ENCODE data around the gene TMC1. TPM values are rescaled to one million over a fixed set of nuclear protein-coding genes. Genes with fewer than 3 reads are reported as not detected.

TMC1 gene
- polyA plus RNA-seq, 2 of the 4 experiments (the other 2 are of a cell fraction), result 0.12 to 0.17 TPM

DNA sequence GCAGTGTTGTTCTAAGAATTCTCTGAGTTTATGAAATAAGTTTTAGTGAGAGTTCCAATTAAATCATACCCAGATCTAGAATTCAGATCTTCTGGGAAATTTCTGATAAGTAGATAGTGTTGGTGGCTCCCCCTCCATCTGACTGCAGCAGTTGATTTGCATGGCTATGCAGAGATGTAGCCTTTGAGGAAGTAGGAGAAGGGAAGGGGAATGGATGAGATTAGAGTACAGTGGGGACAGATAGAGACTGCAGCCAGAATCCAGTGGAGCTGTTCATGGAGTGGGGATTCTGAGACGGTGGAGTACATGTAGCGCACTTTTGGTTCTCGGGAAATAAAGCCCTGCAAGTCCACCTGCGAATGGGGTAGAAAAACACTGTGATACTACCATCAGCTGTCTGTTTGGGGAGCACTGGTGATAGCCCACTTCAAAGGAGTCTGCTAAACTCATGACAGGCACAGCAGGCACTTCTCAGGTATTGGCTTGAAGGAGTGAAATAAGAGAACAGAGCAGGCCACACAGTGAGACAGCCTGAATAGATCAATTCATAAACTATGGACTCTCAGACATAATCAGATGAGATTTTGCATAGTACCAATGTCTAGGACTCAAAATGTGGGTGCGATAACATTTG lies 334.6 kb downstream of the TMC1 start:
- TF ChIP-seq PHF8 (IDR thresholded peaks at IDR 0.05; ENCODE audit: borderline replicate concordance, low read depth) (no peak), POLR2AphosphoS2 (conservative IDR thresholded peaks at IDR 0.05; ENCODE audit: low read length) (0 out of 2 replicates have a peak, but pooled peaks have one; percentile 64), HOXB5 (CRISPR knock-in tag; IDR thresholded peaks at IDR 0.05) (no peak), JUNB (IDR thresholded peaks at IDR 0.05) (no peak), MYC (IDR thresholded peaks at IDR 0.05; ENCODE audit: borderline replicate concordance, low read length) (no peak), TFCP2L1 (CRISPR knock-in tag; IDR thresholded peaks at IDR 0.05) (no peak)
- TF ChIP-seq, protein P1, sequence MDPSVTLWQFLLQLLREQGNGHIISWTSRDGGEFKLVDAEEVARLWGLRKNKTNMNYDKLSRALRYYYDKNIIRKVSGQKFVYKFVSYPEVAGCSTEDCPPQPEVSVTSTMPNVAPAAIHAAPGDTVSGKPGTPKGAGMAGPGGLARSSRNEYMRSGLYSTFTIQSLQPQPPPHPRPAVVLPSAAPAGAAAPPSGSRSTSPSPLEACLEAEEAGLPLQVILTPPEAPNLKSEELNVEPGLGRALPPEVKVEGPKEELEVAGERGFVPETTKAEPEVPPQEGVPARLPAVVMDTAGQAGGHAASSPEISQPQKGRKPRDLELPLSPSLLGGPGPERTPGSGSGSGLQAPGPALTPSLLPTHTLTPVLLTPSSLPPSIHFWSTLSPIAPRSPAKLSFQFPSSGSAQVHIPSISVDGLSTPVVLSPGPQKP (IDR thresholded peaks at IDR 0.05; ENCODE audit: low read depth, low read length), result no peak
- TF ChIP-seq, protein P2, sequence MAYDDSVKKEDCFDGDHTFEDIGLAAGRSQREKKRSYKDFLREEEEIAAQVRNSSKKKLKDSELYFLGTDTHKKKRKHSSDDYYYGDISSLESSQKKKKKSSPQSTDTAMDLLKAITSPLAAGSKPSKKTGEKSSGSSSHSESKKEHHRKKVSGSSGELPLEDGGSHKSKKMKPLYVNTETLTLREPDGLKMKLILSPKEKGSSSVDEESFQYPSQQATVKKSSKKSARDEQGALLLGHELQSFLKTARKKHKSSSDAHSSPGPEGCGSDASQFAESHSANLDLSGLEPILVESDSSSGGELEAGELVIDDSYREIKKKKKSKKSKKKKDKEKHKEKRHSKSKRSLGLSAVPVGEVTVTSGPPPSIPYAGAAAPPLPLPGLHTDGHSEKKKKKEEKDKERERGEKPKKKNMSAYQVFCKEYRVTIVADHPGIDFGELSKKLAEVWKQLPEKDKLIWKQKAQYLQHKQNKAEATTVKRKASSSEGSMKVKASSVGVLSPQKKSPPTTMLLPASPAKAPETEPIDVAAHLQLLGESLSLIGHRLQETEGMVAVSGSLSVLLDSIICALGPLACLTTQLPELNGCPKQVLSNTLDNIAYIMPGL (CRISPR knock-in tag; IDR thresholded peaks at IDR 0.05; ENCODE audit: borderline replicate concordance), result no peak
- ChIA-PET CTCF (interaction anchor here (0.7 to 5.9 kb wide), 25 partner anchors 11 to 825 kb away, joined by 3 to 54 read pairs (median 7); no protein-coding TSS in a partner anchor), POLR2A (no interaction called here)
- DNase-seq (ENCODE audit: low read depth in 1 of 2, low spot score in 1 of 2), result no peak
- no peak for FAIRE-seq
- Histone ChIP-seq H3K27ac (peak overlapping the region; percentile 92 to 93), H3K4me3 (no peak overlapping the region), H3K4me2 (no peak overlapping the region), H3K9me3 (no peaks in the 10 kb centered on the region), H3K4me1 (peaks cover 43% of the 10 kb centered on the region)
- WGBS (ENCODE audit: missing lambda C conversion rate), result 91% methylated on average over 5 of the region's 5 CpGs
- peak in 1 of 2 experiments; percentile 5; a peak in 1 of 6 replicates for ATAC-seq

DNA sequence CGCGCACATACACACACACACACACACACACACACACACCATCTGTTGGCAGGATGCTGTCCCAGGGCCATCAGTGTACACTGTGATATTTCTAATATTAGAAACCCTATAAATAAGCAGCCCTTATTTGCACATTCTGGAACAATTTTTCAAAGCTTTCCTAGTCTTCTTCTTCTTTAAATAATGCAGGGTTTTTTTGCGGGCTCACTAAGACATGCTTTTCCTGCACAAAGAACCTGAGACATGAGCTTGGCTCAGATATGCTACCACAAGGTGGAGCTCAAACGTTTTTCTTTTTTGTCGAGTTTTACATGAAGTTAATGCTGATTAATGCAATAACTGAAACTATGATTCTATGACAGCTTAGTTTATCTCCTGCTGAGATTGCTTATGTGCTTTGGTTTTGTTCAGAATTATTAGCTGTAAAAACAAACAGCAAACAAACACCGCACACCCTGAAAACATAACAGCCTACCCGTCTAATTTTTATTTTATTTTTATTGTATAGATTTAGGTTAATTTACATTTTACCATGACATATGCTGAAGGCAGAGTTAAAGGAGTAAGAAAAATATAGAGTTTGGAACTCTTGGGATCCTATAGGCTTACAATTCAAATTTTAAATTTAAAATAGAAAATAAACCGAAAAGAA lies 335.7 kb downstream of the TMC1 start:
- no peaks in the 10 kb centered on the region for H3K9me3 ChIP-seq
- no peak overlapping the region for H3K4me3 ChIP-seq
- CTCF ChIA-PET, result interaction anchor here (0.6 to 5.9 kb wide), 48 partner anchors 9 to 826 kb away, joined by 3 to 54 read pairs (median 5); no protein-coding TSS in a partner anchor
- FAIRE-seq (peak; percentile 97), DNase-seq (ENCODE audit: low read depth in 1 of 2, low spot score in 1 of 2) (peak; percentile 66 to 92), ATAC-seq (peak; percentile 75)
- H3K4me2 ChIP-seq, result peak overlapping the region; percentile 26
- peaks cover 43% of the 10 kb centered on the region for H3K4me1 ChIP-seq
- peak overlapping the region; percentile 92 to 93 for H3K27ac ChIP-seq
- WGBS (ENCODE audit: missing lambda C conversion rate), result 21% methylated on average over 8 of the region's 8 CpGs
- POLR2A ChIA-PET, result interaction anchor here (0.5 to 1.9 kb wide), 5 partner anchors 61 to 342 kb away, joined by 3 to 8 read pairs (median 3); no protein-coding TSS in a partner anchor
- TF ChIP-seq RCOR1 (IDR thresholded peaks at IDR 0.05; ENCODE audit: low read depth, low read length) (no peak), CHD4 (IDR thresholded peaks at IDR 0.05; ENCODE audit: borderline replicate concordance) (no peak), USF2 (IDR thresholded peaks at IDR 0.05) (no peak), BHLHE40 (IDR thresholded peaks at IDR 0.05; ENCODE audit: low read depth, low read length) (no peak), ATOH8 (CRISPR knock-in tag; IDR thresholded peaks at IDR 0.05; ENCODE audit: low read depth) (no peak), MAZ (IDR thresholded peaks at IDR 0.05; ENCODE audit: borderline replicate concordance, low read depth, low read length) (no peak), ESRRA (IDR thresholded peaks at IDR 0.05; ENCODE audit: borderline replicate concordance, low read length) (no peak), TP53 (CRISPR knock-in tag; IDR thresholded peaks at IDR 0.05) (no peak), RAD21 (conservative IDR thresholded peaks at IDR 0.05 in 1 of 2, IDR thresholded peaks at IDR 0.05 in 1 of 2) (peak; percentile 80 to 82), GATA3 (IDR thresholded peaks at IDR 0.05; ENCODE audit: borderline replicate concordance) (no peak), ZSCAN20 (CRISPR knock-in tag; IDR thresholded peaks at IDR 0.05) (no peak), CHD2 (IDR thresholded peaks at IDR 0.05; ENCODE audit: low read length, partially characterized antibody) (no peak), RNF2 (IDR thresholded peaks at IDR 0.05; ENCODE audit: borderline replicate concordance, low read depth) (no peak), SMC3 (IDR thresholded peaks at IDR 0.05) (peak; percentile 87), CEBPB (IDR thresholded peaks at IDR 0.05) (0 out of 4 replicates have a peak, but pooled peaks of 1 of the 2 experiments have one; percentile 29)
- TF ChIP-seq, protein P3, sequence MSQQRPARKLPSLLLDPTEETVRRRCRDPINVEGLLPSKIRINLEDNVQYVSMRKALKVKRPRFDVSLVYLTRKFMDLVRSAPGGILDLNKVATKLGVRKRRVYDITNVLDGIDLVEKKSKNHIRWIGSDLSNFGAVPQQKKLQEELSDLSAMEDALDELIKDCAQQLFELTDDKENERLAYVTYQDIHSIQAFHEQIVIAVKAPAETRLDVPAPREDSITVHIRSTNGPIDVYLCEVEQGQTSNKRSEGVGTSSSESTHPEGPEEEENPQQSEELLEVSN (IDR thresholded peaks at IDR 0.05; ENCODE audit: borderline replicate concordance, low read depth), result no peak
- TF ChIP-seq, protein P4, sequence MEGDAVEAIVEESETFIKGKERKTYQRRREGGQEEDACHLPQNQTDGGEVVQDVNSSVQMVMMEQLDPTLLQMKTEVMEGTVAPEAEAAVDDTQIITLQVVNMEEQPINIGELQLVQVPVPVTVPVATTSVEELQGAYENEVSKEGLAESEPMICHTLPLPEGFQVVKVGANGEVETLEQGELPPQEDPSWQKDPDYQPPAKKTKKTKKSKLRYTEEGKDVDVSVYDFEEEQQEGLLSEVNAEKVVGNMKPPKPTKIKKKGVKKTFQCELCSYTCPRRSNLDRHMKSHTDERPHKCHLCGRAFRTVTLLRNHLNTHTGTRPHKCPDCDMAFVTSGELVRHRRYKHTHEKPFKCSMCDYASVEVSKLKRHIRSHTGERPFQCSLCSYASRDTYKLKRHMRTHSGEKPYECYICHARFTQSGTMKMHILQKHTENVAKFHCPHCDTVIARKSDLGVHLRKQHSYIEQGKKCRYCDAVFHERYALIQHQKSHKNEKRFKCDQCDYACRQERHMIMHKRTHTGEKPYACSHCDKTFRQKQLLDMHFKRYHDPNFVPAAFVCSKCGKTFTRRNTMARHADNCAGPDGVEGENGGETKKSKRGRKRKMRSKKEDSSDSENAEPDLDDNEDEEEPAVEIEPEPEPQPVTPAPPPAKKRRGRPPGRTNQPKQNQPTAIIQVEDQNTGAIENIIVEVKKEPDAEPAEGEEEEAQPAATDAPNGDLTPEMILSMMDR (IDR thresholded peaks at IDR 0.05), result peak; percentile 82
- TF ChIP-seq, protein P5, sequence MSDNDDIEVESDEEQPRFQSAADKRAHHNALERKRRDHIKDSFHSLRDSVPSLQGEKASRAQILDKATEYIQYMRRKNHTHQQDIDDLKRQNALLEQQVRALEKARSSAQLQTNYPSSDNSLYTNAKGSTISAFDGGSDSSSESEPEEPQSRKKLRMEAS (IDR thresholded peaks at IDR 0.05), result 0 out of 2 replicates have a peak, but pooled peaks have one; percentile 44

All from A549 (cell line).